ENCODE results near the gene GZMH. TPM values are rescaled to one million over a fixed set of nuclear protein-coding genes. Genes with fewer than 3 reads are reported as not detected.
"Not testable (repeated sequence)": the region's sequence is repeated elsewhere in the genome, so short reads cannot be mapped to it uniquely, and the experiment has no call there.

Gene GZMH
- total and polyA plus RNA-seq, 2 of the 8 experiments (the other 6 are each of a cell fraction or from before 2014, with no cell fraction given), result not detected

- TF ChIP-seq ASH2L (IDR thresholded peaks at IDR 0.05; ENCODE audit: low read length) (no peak), PHF8 (conservative IDR thresholded peaks at IDR 0.05; ENCODE audit: low read depth, low read length) (no peak), TCF12 (IDR thresholded peaks at IDR 0.05; ENCODE audit: low read depth, low read length) (no peak), BRCA1 (IDR thresholded peaks at IDR 0.05; ENCODE audit: low read depth, low read length) (no peak), CHD2 (IDR thresholded peaks at IDR 0.05; ENCODE audit: low read length) (no peak), RBBP5 (IDR thresholded peaks at IDR 0.05; ENCODE audit: borderline replicate concordance, low read depth, low read length) (no peak), JUN (IDR thresholded peaks at IDR 0.05; ENCODE audit: low read depth, low read length) (no peak), POLR2A (IDR thresholded peaks at IDR 0.05; ENCODE audit: control extremely low read depth in 1 of 2, low read depth in 2 of 2, low read length in 2 of 2) (no peak), RAD21 (IDR thresholded peaks at IDR 0.05 in 1 of 2, conservative IDR thresholded peaks at IDR 0.05 in 1 of 2; ENCODE audit: low read depth in 2 of 2, low read length in 2 of 2) (no peak)
Measured at GRCh38 chr14:24609655-24610344, at the start of gene GZMH (continued).

- DNase-seq (ENCODE audit: low read depth in 1 of 2, low spot score in 2 of 2); CTCF ChIA-PET (ENCODE audit: partially characterized antibody); H3K79me1 ChIP-seq (ENCODE audit: low read depth, low read length); H2BK120ac ChIP-seq (replicated peaks; ENCODE audit: low read depth, low read length); H3K4me1 ChIP-seq (replicated peaks in 1 of 4; ENCODE audit: control insufficient read depth in 3 of 4, insufficient read depth in 4 of 4, low read length in 3 of 4); H2BK5ac ChIP-seq (ENCODE audit: low read depth, low read length); H3K23ac ChIP-seq (ENCODE audit: insufficient read length); H4K5ac ChIP-seq (ENCODE audit: insufficient read length, low read depth, low read length); H3K14ac ChIP-seq (ENCODE audit: insufficient read length); FAIRE-seq; POLR2A ChIA-PET (ENCODE audit: partially characterized antibody); H4K8ac ChIP-seq (ENCODE audit: extremely low read depth, insufficient read depth, low read length); H3K79me2 ChIP-seq (ENCODE audit: control insufficient read depth in 1 of 2, insufficient read depth in 2 of 2, low read length in 2 of 2); H2BK12ac ChIP-seq (ENCODE audit: low read depth, low read length); H4K91ac ChIP-seq (replicated peaks; ENCODE audit: insufficient read length, low read length); H3K4me3 ChIP-seq (ENCODE audit: extremely low read depth in 1 of 4, insufficient read depth in 2 of 4, low read depth in 3 of 4, low read length in 4 of 4); H4K20me1 ChIP-seq (replicated peaks in 1 of 2; ENCODE audit: control insufficient read depth in 1 of 2, insufficient read depth in 2 of 2, low read length in 2 of 2); H3K23me2 ChIP-seq (ENCODE audit: low read depth, low read length); H2BK20ac ChIP-seq (ENCODE audit: low read length); H3K36me3 ChIP-seq (ENCODE audit: control insufficient read depth in 2 of 4, insufficient read depth in 4 of 4, low read length in 3 of 4); H3K4me2 ChIP-seq (ENCODE audit: insufficient read depth in 1 of 2, low read depth in 2 of 2, low read length in 2 of 2); H2AFZ ChIP-seq (ENCODE audit: low read length); H3K4ac ChIP-seq (replicated peaks; ENCODE audit: insufficient read length, low read depth, low read length); H3K27me3 ChIP-seq (replicated peaks in 1 of 4; ENCODE audit: control insufficient read depth in 3 of 4, extremely low read depth in 1 of 4, insufficient read depth in 3 of 4, low read length in 3 of 4); H2BK15ac ChIP-seq (ENCODE audit: low read length); H3K27ac ChIP-seq (ENCODE audit: low read depth, low read length); H3K18ac ChIP-seq (ENCODE audit: extremely low read depth, low read length); H3K56ac ChIP-seq (replicated peaks; ENCODE audit: insufficient read length, low read depth, low read length); H2AK5ac ChIP-seq (ENCODE audit: low read depth, low read length); H3K9ac ChIP-seq (replicated peaks in 1 of 4; ENCODE audit: extremely low read depth in 1 of 4, low read depth in 3 of 4, low read length in 3 of 4): not testable (repeated sequence)
- peaks cover 8 to 22% of the 10 kb centered on the region in 2 experiments; a peak in 2 of 4 replicates for H3K9me3 ChIP-seq (ENCODE audit: insufficient read depth in 2 of 2, low read depth in 1 of 2, low read length in 1 of 2)
- 55% methylated on average over 1 of the region's 1 CpG; no CpG with 5 or more reads in 1 of the 2 experiments for WGBS, 2 experiments (ENCODE audit: extremely low coverage in 1 of 2, insufficient coverage in 1 of 2, insufficient read length in 1 of 2, insufficient replicate concordance in 2 of 2, low coverage in 1 of 2, low lambda C conversion rate in 2 of 2, missing lambda C conversion rate in 1 of 2)
Measured at GRCh38 chr14:24648361-24648760, 38.9 kb upstream of the GZMH start.
